Left renal pelvis (tissue), 4 donors: ENCODE measurements around the gene IQGAP2. TPM values are rescaled to one million over a fixed set of nuclear protein-coding genes. Genes with fewer than 3 reads are reported as not detected.

Source experiments
- DNase-seq, 4 donors: peaks; one replicate each; pipeline ENCODE4 v3.0.0-alpha.2; 2013; ENCODE audit warnings: low read depth in 4 of 4, low spot score in 3 of 4
- polyA plus RNA-seq, 4 donors: library from polyadenylated mRNA; unstranded; fragments of 120-200 nt; gene quantifications; one replicate each; pipeline ENCODE4 v1.2.1, GENCODE V29; 2013; ENCODE audit not compliant: insufficient read length in 4 of 4

IQGAP2 gene
- polyA plus RNA-seq, 4 donors, result 20.0 to 72.1 (median 68.3) TPM

GRCh38 chr5:76693141-76693540, 290.1 kb downstream of the IQGAP2 start:
- DNase-seq, result no peak

DNA sequence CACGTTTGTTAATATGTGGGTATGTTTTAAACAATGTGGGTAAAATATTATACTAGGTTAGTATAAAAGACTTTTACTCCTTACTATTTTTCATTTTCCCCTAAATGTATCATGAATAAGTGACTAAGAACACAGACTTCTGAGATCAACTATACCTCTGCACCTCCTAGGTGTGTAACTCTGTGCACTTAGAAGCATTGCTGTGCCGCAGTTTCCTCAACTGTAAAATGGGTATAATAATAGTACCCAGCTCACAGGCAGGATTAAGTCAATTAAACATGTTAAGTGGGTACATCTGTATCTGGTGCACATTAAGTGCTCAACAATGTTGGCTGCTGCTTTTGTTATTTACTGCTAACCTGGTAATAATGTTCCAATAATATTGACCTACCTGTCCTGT, 291.2 kb downstream of the IQGAP2 start:
- no peak for DNase-seq

GRCh38 chr5:76695346-76695745, 292.3 kb downstream of the IQGAP2 start:
- no peak for DNase-seq

DNA sequence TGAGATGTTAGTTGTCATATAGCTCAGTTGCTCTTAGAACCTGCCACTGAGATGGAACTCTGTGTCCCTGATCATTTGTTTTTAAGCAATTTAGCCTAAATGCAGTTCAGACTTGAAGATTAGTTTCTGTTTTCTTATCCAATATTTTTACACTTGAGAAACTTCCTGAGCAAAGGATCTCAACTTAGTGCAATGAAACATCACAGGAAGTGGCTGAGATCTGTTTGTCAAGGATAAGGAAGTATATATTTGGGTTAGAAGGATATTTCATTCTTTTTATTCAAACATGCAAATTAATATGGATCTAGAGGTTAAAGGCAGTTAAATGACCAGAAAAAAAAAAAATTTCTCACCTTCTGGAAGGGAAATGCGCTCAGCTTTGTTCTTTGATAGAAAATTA, 293.2 kb downstream of the IQGAP2 start:
- no peak for DNase-seq

DNA sequence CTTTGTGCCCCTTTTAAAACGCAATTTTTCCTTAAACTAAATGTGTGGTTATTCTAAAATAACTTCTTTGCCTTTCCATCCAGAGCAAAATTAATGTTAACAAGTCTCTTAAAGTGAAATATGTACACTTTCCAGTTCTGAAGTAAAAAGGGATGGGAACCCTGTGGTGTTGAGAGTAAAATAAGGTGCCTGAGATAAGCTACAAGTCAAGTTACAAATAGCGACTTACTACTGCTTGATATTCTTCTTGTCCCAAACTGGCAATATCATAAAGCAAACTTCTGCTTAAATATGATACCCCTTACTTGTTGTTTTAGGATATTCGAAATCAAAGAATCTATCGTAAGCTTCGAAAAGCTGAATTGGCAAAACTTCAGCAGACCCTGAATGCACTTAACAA, 294.6 kb downstream of the IQGAP2 start:
- DNase-seq, result no peak

DNA sequence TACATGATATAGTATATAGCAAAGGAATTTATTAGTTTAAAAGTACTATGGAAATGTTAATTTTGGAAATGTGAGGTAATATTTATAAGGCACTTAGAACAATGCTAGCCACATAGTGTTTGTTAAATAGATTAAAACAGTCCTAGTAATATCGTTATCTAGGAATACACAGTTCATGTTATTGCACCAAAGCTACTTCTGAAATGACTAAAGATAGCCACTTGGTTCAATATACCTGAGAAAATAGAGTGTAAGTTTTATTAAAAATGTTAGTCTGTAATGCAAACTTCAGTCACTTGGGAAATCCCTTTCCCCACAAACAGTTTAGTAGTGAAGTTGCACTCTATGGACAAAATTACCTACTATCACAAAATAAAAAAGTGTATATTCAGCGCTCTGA, 297.5 kb downstream of the IQGAP2 start:
- DNase-seq, result no peak

- DNase-seq, result no peak
Measured at GRCh38 chr5:76701298-76701697, 298.2 kb downstream of the IQGAP2 start.

GRCh38 chr5:76703707-76704106, 300.6 kb downstream of the IQGAP2 start:
- DNase-seq, result no peak

- no peak for DNase-seq
Measured at GRCh38 chr5:76704131-76704663, 301.1 kb downstream of the IQGAP2 start.

GRCh38 chr5:76705574-76705973, 302.5 kb downstream of the IQGAP2 start:
- DNase-seq, result no peak

GRCh38 chr5:76709762-76710161, 306.7 kb downstream of the IQGAP2 start:
- DNase-seq, result no peak

DNA sequence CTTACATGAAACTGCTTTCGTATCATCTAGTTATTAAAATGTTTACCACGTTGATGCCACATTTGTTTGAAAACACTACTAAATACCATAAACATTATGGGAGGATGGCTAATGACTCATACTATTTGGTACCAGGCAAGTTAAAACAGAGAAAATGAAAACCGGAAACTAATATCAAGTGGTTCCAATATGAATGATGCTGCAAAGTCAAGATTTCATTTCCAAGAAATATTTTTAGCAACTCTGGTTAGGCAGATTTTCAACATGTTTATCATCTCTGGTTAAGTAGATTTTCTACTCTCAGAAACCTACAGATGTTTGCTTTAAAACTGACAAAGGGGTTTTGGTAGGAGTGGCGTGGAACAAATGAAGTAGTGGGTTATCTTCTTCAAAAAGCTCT, 307.9 kb downstream of the IQGAP2 start:
- DNase-seq, result no peak

DNA sequence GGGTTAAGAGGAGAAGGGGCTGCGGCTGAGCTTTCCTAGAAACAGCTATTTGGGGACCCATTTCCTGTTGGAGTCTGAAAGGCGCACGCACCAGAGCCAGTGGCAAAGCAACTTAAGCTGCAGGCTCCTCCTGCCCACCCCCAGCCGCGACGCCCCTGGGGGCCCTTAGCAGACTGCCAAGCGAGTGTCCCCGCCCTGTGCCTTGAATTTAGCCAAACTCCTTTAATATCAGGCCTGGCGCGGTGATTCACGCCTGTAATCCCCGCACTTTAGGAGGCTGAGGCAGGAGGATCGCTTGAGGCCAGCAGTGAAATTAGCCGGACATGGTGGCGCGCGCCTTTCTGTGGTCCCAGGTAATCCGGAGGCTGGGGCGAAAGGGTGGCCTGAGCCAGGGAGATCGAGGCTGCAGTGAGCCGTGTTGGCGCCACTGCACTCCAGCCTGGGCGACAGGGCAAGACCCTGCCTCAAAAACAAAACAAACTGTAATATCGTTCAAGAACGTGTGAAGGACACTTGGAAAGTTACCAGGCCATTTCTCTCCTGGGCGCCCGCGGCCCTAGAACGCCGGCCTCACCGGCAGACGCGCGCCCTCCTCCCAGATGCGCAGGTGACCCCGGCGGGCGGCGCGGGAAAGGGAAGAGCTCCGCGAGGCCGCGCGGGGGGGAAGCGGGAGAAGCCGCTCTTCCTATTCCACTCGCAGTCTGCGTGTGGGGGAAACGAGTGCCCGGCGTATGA, 311.8 kb downstream of the IQGAP2 start:
- DNase-seq, result peak in 1 of 4 donors; percentile 21

- DNase-seq, result peak in 1 of 4 donors; percentile 21
Measured at GRCh38 chr5:76715486-76715735, 312.3 kb downstream of the IQGAP2 start.

- DNase-seq, result peak in 3 of 4 donors; percentile 12 to 61 (median 51)
Measured at GRCh38 chr5:76715736-76716455, 312.8 kb downstream of the IQGAP2 start, which contains the start of gene F2R. F2R (plus strand) TSS chr5:76716126; CDS start chr5:76716308, 182 bp downstream.

DNA sequence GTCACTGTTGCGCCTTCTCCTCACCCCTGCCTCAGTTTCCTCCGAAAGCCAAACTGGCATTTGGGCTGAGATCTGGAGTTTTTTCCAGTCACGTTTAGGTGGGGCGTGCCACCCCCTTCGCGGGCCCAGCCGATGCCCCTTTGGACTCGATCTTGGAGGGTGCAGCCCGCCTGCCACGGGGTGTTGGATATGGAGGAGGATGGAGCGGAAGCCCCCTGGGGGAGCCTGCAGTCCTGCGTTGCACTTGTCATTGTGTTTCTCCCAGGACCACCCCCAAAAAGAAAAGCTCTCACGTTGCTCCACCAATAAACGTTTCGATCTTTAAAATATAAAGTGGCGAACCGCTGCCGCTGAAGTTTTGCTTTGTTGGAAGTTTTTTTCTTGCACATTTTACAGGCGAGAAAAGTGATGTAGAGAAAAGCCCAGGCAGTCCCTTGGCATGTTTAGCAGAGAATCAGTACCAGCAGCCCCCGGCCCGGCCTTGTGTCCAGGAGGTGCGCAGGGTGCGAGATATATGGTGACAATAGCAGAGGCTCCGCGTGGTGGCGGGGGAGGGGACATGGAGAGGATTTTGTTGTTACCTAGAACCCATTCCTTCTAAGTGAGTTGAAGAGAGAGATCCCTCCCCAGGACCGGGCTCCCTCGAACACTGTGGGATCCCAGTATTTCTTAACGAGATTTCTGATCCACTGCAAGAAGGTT, 313.5 kb downstream of the IQGAP2 start:
- DNase-seq, result peak in 1 of 4 donors; percentile 16

- no peak for DNase-seq
Measured at GRCh38 chr5:76717222-76718083, 314.4 kb downstream of the IQGAP2 start.

- DNase-seq, result no peak
Measured at GRCh38 chr5:76718381-76718832, 315.3 kb downstream of the IQGAP2 start.

- DNase-seq, result no peak
Measured at GRCh38 chr5:76718880-76719279, 315.8 kb downstream of the IQGAP2 start.

DNA sequence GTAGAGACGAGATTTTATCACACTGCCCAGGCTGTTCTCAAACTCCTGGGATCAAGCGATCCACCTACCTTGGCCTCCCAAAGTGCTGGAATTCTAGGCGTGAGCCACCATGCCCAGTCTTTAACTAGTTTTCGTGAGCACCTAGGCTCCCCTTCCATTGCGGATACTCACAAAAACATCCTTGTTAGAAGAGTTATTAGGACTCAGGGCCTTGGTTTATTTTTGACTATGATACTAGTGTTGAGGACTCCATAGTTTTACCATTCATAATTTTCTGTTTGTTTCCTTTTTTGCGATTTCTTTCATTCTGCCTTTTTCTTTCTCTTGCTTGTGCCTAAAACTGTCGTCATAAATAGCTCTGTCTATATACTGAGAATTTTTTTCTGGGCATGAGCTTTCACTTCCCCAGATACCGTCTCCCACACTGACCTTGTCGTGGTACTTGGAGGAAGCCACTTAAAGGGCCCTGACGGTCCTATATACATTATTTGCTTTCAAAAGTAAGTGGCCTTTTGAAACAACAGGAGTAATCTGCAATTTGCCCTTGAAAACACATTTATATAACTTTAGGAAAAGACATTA, 318.0 kb downstream of the IQGAP2 start:
- DNase-seq, result no peak
